SK-N-SH treated with all-trans-retinoic acid at 6 μM for 48 hours (cell line): Measurements from ENCODE around the gene PPP2R3C.

Source experiments
- ATAC-seq: fragments of 200-7000 bp; cut with Tn5 transposase; 3 replicates; pipeline ENCODE4 v1.9.1; 2020; ENCODE audit warnings: mild to moderate bottlenecking, moderate library complexity
- ARNTL ChIP-seq: fragments of 450-650 bp; formaldehyde crosslinking; IDR thresholded peaks from 2 replicates; pipeline ENCODE4 v1.5.0; 2020; ENCODE audit warnings: low read depth, mild to moderate bottlenecking, moderate library complexity, borderline replicate concordance
- BACH2 ChIP-seq: fragments of 250-450 bp; sonication (Bioruptor Pico); IDR thresholded peaks from 2 replicates; pipeline ENCODE4 v1.9.0; 2021; ENCODE audit warnings: mild to moderate bottlenecking, borderline replicate concordance
- CSDC2 ChIP-seq: fragments of 250-450 bp; sonication (Bioruptor Pico); IDR thresholded peaks from 2 replicates; pipeline ENCODE4 v1.5.0; 2020; ENCODE audit warnings: mild to moderate bottlenecking, moderate library complexity
- ESRRG ChIP-seq: fragments of 250-450 bp; sonication (Bioruptor Pico); IDR thresholded peaks from 2 replicates; pipeline ENCODE4 v1.6.1; 2021; ENCODE audit warnings: mild to moderate bottlenecking
- GLIS3 ChIP-seq: fragments of 250-450 bp; sonication (Bioruptor Pico); IDR thresholded peaks from 2 replicates; pipeline ENCODE4 v1.5.0; 2020; ENCODE audit warnings: mild to moderate bottlenecking, moderate library complexity
- ISL1 ChIP-seq: fragments of 250-450 bp; sonication (Bioruptor Pico); IDR thresholded peaks from 2 replicates; pipeline ENCODE4 v2.1.2; 2022; ENCODE audit warnings: mild to moderate bottlenecking, moderate library complexity
- OSR1 ChIP-seq: fragments of 250-450 bp; sonication (Bioruptor Pico); IDR thresholded peaks from 2 replicates; pipeline ENCODE4 v1.8.0; 2022; ENCODE audit warnings: moderate library complexity, mild to moderate bottlenecking, inconsistent platforms
- PPARA ChIP-seq: fragments of 250-450 bp; sonication (Bioruptor Pico); IDR thresholded peaks from 2 replicates; pipeline ENCODE4 v1.5.0; 2020; ENCODE audit warnings: mild to moderate bottlenecking, borderline replicate concordance
- RARB ChIP-seq: fragments of 250-450 bp; sonication (Bioruptor Pico); IDR thresholded peaks from 2 replicates; pipeline ENCODE4 v1.8.0; 2021; ENCODE audit warnings: mild to moderate bottlenecking, moderate library complexity
- SNAI2 ChIP-seq: fragments of 250-450 bp; sonication (Bioruptor Pico); IDR thresholded peaks from 2 replicates; pipeline ENCODE4 v1.5.0; 2020; ENCODE audit warnings: mild to moderate bottlenecking, moderate library complexity
- TOX ChIP-seq: fragments of 250-450 bp; sonication (Bioruptor Pico); IDR thresholded peaks from 2 replicates; pipeline ENCODE4 v1.8.0; 2021; ENCODE audit warnings: mild to moderate bottlenecking, moderate library complexity, borderline replicate concordance
- ZC3H10 ChIP-seq: fragments of 250-450 bp; sonication (Bioruptor Pico); IDR thresholded peaks from 2 replicates; pipeline ENCODE4 v1.5.1; 2021; ENCODE audit warnings: mild to moderate bottlenecking, moderate library complexity
- ZFP30 ChIP-seq: fragments of 450-650 bp; formaldehyde crosslinking; IDR thresholded peaks from 2 replicates; pipeline ENCODE4 v1.5.0; 2022; ENCODE audit warnings: mild to moderate bottlenecking, moderate library complexity
- ZNF565 ChIP-seq: fragments of 450-650 bp; formaldehyde crosslinking; conservative IDR thresholded peaks from 2 replicates; pipeline ENCODE4 v1.5.0; 2020; ENCODE audit warnings: low read depth, mild to moderate bottlenecking, moderate library complexity
- ZNF70 ChIP-seq: fragments of 450-650 bp; formaldehyde crosslinking; IDR thresholded peaks from 2 replicates; pipeline ENCODE4 v1.5.0; 2020; ENCODE audit warnings: mild to moderate bottlenecking, moderate library complexity
- ZNF8 ChIP-seq: fragments of 450-650 bp; formaldehyde crosslinking; IDR thresholded peaks from 2 replicates; pipeline ENCODE4 v1.5.0; 2020; ENCODE audit warnings: mild to moderate bottlenecking, moderate library complexity
- TF ChIP-seq, protein P1 (sequence below): fragments of 250-450 bp; sonication (Bioruptor Pico); IDR thresholded peaks from 2 replicates; pipeline ENCODE4 v1.8.0; 2021; ENCODE audit warnings: low read depth, mild to moderate bottlenecking, moderate library complexity, borderline replicate concordance
- TF ChIP-seq, protein P2 (sequence below): fragments of 250-450 bp; sonication (Bioruptor Pico); IDR thresholded peaks from 2 replicates; pipeline ENCODE4 v1.8.0; 2020; ENCODE audit warnings: mild to moderate bottlenecking, moderate library complexity, borderline replicate concordance
- TF ChIP-seq, protein P3 (sequence below): fragments of 250-450 bp; sonication (Bioruptor Pico); IDR thresholded peaks from 2 replicates; pipeline ENCODE4 v1.5.0; 2020; ENCODE audit warnings: mild to moderate bottlenecking, moderate library complexity
- TF ChIP-seq, protein P4 (sequence below): fragments of 250-450 bp; sonication (Bioruptor Pico); IDR thresholded peaks from 2 replicates; pipeline ENCODE4 v1.5.1; 2020; ENCODE audit warnings: low read depth, mild to moderate bottlenecking, moderate library complexity
- TF ChIP-seq, protein P5 (sequence below): fragments of 250-450 bp; sonication (Bioruptor Pico); IDR thresholded peaks from 2 replicates; pipeline ENCODE4 v1.5.1; 2021; ENCODE audit warnings: mild to moderate bottlenecking, moderate library complexity

The PPP2R3C gene

DNA sequence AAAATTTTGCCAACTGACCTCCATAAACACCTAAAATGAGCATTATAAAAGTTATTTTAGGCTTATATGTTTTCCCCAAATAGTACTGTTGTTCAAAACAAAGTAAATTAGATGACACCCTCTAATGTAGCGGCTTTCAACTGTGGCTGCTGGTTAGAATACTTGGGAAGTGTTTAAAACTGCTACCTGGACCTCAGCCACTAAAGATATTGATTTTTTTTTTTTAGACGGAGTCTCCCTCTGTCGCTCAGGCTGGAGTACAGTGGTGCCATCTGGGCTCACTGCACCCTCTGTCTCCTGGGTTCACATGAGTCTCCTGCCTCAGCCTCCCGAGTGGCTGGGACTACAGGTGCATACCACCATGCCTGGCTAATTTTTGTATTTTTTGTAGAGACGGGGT is 16.8 kb upstream of the PPP2R3C start (continued):
- TF ChIP-seq ZNF8 (CRISPR knock-in tag) (no peak), ZC3H10 (CRISPR knock-in tag) (no peak), ZFP30 (CRISPR knock-in tag) (no peak), OSR1 (no peak), SNAI2 (CRISPR knock-in tag) (no peak), RARB (CRISPR knock-in tag) (no peak), ISL1 (no peak)
- TF ChIP-seq, protein P1, sequence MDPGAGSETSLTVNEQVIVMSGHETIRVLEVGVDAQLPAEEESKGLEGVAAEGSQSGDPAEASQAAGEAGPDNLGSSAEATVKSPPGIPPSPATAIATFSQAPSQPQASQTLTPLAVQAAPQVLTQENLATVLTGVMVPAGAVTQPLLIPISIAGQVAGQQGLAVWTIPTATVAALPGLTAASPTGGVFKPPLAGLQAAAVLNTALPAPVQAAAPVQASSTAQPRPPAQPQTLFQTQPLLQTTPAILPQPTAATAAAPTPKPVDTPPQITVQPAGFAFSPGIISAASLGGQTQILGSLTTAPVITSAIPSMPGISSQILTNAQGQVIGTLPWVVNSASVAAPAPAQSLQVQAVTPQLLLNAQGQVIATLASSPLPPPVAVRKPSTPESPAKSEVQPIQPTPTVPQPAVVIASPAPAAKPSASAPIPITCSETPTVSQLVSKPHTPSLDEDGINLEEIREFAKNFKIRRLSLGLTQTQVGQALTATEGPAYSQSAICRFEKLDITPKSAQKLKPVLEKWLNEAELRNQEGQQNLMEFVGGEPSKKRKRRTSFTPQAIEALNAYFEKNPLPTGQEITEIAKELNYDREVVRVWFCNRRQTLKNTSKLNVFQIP (CRISPR knock-in tag), result no peak
- TF ChIP-seq, protein P2, sequence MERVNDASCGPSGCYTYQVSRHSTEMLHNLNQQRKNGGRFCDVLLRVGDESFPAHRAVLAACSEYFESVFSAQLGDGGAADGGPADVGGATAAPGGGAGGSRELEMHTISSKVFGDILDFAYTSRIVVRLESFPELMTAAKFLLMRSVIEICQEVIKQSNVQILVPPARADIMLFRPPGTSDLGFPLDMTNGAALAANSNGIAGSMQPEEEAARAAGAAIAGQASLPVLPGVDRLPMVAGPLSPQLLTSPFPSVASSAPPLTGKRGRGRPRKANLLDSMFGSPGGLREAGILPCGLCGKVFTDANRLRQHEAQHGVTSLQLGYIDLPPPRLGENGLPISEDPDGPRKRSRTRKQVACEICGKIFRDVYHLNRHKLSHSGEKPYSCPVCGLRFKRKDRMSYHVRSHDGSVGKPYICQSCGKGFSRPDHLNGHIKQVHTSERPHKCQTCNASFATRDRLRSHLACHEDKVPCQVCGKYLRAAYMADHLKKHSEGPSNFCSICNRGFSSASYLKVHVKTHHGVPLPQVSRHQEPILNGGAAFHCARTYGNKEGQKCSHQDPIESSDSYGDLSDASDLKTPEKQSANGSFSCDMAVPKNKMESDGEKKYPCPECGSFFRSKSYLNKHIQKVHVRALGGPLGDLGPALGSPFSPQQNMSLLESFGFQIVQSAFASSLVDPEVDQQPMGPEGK (CRISPR knock-in tag), result no peak
- TF ChIP-seq, all 23 proteins: peak for 0

DNA sequence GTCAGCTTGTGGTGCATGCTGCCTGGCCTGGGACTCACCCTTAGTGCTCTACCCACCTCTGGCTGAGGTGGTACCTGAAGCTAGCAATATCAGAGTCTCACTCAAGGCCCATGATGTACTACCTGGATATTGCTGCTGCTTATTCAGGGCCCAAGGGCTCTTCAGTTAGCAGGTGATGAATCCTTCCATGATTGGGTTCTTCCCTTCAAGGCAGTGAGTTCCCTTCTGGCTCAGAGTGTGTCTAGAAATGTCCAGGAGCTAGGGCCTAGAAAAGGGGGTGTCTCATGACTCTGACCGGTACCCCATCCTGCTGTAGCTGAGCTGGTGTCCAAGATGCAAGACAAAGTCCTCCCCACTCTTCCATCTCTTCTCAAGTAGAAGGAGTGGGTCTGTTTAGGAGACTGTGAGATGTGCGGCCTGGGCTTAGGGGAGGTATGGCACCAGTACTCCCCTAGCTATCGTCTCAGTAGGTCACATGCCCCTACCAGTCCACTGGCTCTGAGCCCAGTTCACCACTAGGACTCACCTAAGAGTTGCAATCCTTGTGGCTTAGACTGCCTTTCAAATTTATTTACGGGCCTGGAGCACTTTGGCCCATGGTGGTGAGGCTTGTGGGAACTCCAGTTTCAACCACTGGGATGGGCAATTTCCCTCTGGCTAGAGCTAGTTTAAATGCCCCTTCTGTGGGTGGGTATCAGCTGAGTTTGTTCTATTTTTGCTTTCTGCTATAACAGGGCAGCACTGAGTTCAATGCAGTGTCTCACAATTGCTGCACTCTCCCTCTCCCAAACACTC is 12.7 kb upstream of the PPP2R3C start:
- TF ChIP-seq PPARA (CRISPR knock-in tag), result no peak
- no peak for TF ChIP-seq ZNF565
- TF ChIP-seq ZFP30 (CRISPR knock-in tag), result no peak
- TF ChIP-seq, protein P3, sequence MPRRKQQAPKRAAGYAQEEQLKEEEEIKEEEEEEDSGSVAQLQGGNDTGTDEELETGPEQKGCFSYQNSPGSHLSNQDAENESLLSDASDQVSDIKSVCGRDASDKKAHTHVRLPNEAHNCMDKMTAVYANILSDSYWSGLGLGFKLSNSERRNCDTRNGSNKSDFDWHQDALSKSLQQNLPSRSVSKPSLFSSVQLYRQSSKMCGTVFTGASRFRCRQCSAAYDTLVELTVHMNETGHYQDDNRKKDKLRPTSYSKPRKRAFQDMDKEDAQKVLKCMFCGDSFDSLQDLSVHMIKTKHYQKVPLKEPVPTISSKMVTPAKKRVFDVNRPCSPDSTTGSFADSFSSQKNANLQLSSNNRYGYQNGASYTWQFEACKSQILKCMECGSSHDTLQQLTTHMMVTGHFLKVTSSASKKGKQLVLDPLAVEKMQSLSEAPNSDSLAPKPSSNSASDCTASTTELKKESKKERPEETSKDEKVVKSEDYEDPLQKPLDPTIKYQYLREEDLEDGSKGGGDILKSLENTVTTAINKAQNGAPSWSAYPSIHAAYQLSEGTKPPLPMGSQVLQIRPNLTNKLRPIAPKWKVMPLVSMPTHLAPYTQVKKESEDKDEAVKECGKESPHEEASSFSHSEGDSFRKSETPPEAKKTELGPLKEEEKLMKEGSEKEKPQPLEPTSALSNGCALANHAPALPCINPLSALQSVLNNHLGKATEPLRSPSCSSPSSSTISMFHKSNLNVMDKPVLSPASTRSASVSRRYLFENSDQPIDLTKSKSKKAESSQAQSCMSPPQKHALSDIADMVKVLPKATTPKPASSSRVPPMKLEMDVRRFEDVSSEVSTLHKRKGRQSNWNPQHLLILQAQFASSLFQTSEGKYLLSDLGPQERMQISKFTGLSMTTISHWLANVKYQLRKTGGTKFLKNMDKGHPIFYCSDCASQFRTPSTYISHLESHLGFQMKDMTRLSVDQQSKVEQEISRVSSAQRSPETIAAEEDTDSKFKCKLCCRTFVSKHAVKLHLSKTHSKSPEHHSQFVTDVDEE (CRISPR knock-in tag), result no peak
- TF ChIP-seq GLIS3 (CRISPR knock-in tag), result no peak
- TF ChIP-seq ZNF8 (CRISPR knock-in tag), result no peak
- TF ChIP-seq ISL1, result no peak
- TF ChIP-seq BACH2 (CRISPR knock-in tag), result no peak
- no peak for TF ChIP-seq CSDC2
- TF ChIP-seq SNAI2 (CRISPR knock-in tag), result no peak
- TF ChIP-seq, protein P4, sequence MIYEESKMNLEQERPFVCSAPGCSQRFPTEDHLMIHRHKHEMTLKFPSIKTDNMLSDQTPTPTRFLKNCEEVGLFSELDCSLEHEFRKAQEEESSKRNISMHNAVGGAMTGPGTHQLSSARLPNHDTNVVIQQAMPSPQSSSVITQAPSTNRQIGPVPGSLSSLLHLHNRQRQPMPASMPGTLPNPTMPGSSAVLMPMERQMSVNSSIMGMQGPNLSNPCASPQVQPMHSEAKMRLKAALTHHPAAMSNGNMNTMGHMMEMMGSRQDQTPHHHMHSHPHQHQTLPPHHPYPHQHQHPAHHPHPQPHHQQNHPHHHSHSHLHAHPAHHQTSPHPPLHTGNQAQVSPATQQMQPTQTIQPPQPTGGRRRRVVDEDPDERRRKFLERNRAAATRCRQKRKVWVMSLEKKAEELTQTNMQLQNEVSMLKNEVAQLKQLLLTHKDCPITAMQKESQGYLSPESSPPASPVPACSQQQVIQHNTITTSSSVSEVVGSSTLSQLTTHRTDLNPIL (CRISPR knock-in tag), result no peak
- TF ChIP-seq TOX (CRISPR knock-in tag), result no peak
- TF ChIP-seq ESRRG (CRISPR knock-in tag), result no peak
- TF ChIP-seq, all 23 proteins: peak for 0
- no peak for ATAC-seq

DNA sequence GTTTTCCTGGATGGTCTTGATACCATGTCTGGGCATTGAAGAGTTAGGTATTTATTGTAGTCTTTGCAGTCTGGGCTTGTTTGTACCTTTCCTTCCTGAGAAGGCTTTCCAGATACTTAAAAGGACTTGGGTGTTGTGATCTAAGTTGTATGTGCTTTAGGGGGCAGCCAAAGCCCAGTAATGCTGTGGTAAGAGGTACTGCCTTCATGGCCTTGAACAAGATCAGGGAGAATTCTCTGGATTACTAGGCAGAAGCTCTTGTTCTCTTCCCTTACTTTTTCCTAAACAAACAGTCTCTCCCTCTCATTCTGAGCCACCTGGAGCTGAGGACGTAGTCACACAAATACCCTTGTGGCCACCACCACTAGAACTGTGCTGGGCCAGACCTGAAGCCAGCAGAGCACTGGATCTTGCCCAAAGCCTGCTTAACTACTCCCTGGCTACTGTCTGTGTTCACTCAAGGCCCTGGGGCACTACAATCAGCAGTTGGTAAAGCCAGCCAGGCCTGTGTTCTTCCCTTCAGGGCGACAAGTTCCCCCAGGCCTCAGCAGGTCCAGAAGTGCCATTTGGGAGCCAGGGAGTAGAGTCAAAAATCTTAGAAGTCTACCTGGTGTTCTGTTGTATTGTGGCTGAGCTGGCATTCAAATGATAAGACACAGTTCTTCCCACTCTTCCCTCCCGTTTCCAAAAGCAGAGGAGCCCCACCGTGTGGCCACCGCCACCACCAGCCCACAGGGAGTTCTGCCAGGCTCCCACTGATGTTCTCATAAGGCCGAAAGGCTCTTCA is 11.9 kb upstream of the PPP2R3C start:
- no peak for ATAC-seq
- TF ChIP-seq ZNF70 (CRISPR knock-in tag) (no peak), OSR1 (no peak), ISL1 (no peak), PPARA (CRISPR knock-in tag) (no peak), ESRRG (CRISPR knock-in tag) (no peak), RARB (CRISPR knock-in tag) (no peak), GLIS3 (CRISPR knock-in tag) (no peak), ARNTL (no peak), CSDC2 (no peak), ZC3H10 (CRISPR knock-in tag) (no peak)
- TF ChIP-seq, protein P5, sequence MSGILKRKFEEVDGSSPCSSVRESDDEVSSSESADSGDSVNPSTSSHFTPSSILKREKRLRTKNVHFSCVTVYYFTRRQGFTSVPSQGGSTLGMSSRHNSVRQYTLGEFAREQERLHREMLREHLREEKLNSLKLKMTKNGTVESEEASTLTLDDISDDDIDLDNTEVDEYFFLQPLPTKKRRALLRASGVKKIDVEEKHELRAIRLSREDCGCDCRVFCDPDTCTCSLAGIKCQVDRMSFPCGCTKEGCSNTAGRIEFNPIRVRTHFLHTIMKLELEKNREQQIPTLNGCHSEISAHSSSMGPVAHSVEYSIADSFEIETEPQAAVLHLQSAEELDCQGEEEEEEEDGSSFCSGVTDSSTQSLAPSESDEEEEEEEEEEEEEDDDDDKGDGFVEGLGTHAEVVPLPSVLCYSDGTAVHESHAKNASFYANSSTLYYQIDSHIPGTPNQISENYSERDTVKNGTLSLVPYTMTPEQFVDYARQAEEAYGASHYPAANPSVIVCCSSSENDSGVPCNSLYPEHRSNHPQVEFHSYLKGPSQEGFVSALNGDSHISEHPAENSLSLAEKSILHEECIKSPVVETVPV (CRISPR knock-in tag), result no peak
- TF ChIP-seq, protein P3 (CRISPR knock-in tag), result no peak
- TF ChIP-seq, protein P4 (CRISPR knock-in tag), result no peak
